ENCODE results near the gene HMCN1. TPM values are rescaled to one million over a fixed set of nuclear protein-coding genes. Genes with fewer than 3 reads are reported as not detected.

The HMCN1 gene
- total and polyA plus RNA-seq, 2 experiments from 2014 or later = 1.6 to 8.7 TPM

GRCh38 chr1:186142159-186142558, 408.0 kb downstream of the HMCN1 start:
- no peaks in the 10 kb centered on the region for H3F3A ChIP-seq (replicated peaks; ENCODE audit: low read depth)
- H3K79me2 ChIP-seq (replicated peaks; ENCODE audit: insufficient read depth) = no peaks in the 10 kb centered on the region
- Mint-ChIP-seq H3K27ac (no peak overlapping the region), H3K4me3 (no peak overlapping the region), H3K9me3 (peaks cover 10% of the 10 kb centered on the region; the same call in 2 of the 3 replicates), H3K36me3 (ENCODE audit: low read depth) (peaks cover 16% of the 10 kb centered on the region; the same call in 2 of the 3 replicates), H3K27me3 (ENCODE audit: insufficient read depth, low read depth, poor library complexity) (no peaks in the 10 kb centered on the region), H3K4me1 (peaks cover 3% of the 10 kb centered on the region; the same call in 2 of the 3 replicates)
- H3K4me3 ChIP-seq = no peak overlapping the region
- peaks cover 9% of the 10 kb centered on the region; the same call in 1 of the 2 replicates for H3K4me1 ChIP-seq (ENCODE audit: insufficient read depth)
- TF ChIP-seq ZNF331 (CRISPR knock-in tag; IDR thresholded peaks at IDR 0.05; ENCODE audit: low read depth) = no peak
- TF ChIP-seq ZNF114 (CRISPR knock-in tag; IDR thresholded peaks at IDR 0.05) = no peak
- TF ChIP-seq EZH2 (IDR thresholded peaks at IDR 0.05; ENCODE audit: low read depth, unreplicated experiment) = no peak
- no peak for TF ChIP-seq REST (IDR thresholded peaks at IDR 0.05; ENCODE audit: unreplicated experiment)
- no peak for TF ChIP-seq JUNB (IDR thresholded peaks at IDR 0.05; ENCODE audit: unreplicated experiment)
- TF ChIP-seq CREB1 (CRISPR knock-in tag; IDR thresholded peaks at IDR 0.05; ENCODE audit: low read depth) = no peak
- no peak for TF ChIP-seq STAT1 (IDR thresholded peaks at IDR 0.05; ENCODE audit: unreplicated experiment)
- TF ChIP-seq ZNF462 (CRISPR knock-in tag; IDR thresholded peaks at IDR 0.05) = no peak
- no peak for TF ChIP-seq ETS1 (IDR thresholded peaks at IDR 0.05)
- TF ChIP-seq NANOG (IDR thresholded peaks at IDR 0.05; ENCODE audit: borderline replicate concordance) = no peak
- no peak for TF ChIP-seq EZH2phosphoT487 (IDR thresholded peaks at IDR 0.05; ENCODE audit: unreplicated experiment)
- no peak for TF ChIP-seq POLR2AphosphoS5 (IDR thresholded peaks at IDR 0.05; ENCODE audit: low read depth)
- TF ChIP-seq CTCF (conservative IDR thresholded peaks at IDR 0.05; ENCODE audit: low read depth in 2 of 2) = no peak
- no peak overlapping the region for H3K4me2 ChIP-seq
- DNase-seq (ENCODE audit: low spot score) (no peak), ATAC-seq (no peak)
- no peaks in the 10 kb centered on the region for H3K27me3 ChIP-seq (ENCODE audit: insufficient read depth)
- no peaks in the 10 kb centered on the region for H4K20me1 ChIP-seq (replicated peaks; ENCODE audit: insufficient read depth)
- H3K27ac ChIP-seq (ENCODE audit: low read depth) = no peak overlapping the region
- no peaks in the 10 kb centered on the region for H3K36me3 ChIP-seq (ENCODE audit: insufficient read depth)
- H2AFZ ChIP-seq = no peak overlapping the region
- H3K9me2 ChIP-seq (ENCODE audit: insufficient read depth) = peaks cover 4% of the 10 kb centered on the region; the same call in 1 of the 2 replicates
